Osteoblast (primary cell): ENCODE measurements around the gene FLYWCH1. TPM values are rescaled to one million over a fixed set of nuclear protein-coding genes. Genes with fewer than 3 reads are reported as not detected.

ENCODE experiments used
- DNase-seq: peaks from one replicate; pipeline ENCODE4 v3.0.0; 2011; ENCODE audit warnings: low spot score, mixed read lengths; ENCODE audit not compliant: insufficient read length; ENCODE audit errors: missing footprints
- H2AFZ ChIP-seq: 2 replicates; pipeline ENCODE4 v1.6.0; 2011; ENCODE audit warnings: mild to moderate bottlenecking, low read length
- H3K27ac ChIP-seq: 2 replicates; pipeline ENCODE4 v1.5.1; 2011; ENCODE audit warnings: mild to moderate bottlenecking, low read depth, low read length, moderate library complexity
- H3K27me3 ChIP-seq: 2 replicates; pipeline ENCODE4 v1.6.0; 2012; ENCODE audit warnings: mild to moderate bottlenecking, control low read depth, inconsistent platforms, low read length, moderate library complexity; ENCODE audit not compliant: insufficient read depth
- H3K36me3 ChIP-seq: 2 replicates; pipeline ENCODE4 v1.5.1; 2011; ENCODE audit warnings: mild to moderate bottlenecking, low read length, control low read depth, moderate library complexity; ENCODE audit not compliant: insufficient read depth
- H3K4me1 ChIP-seq: 2 replicates; pipeline ENCODE4 v1.5.1; 2011; ENCODE audit warnings: mild to moderate bottlenecking, low read length, control low read depth, moderate library complexity; ENCODE audit not compliant: insufficient read depth
- H3K4me2 ChIP-seq: 2 replicates; pipeline ENCODE4 v1.6.0; 2011; ENCODE audit warnings: mild to moderate bottlenecking, low read length; ENCODE audit not compliant: insufficient read depth
- H3K4me3 ChIP-seq: fragments of 200-600 bp; sonication (generic); 3 replicates; pipeline ENCODE4 v1.5.1; 2012; ENCODE audit warnings: mild to moderate bottlenecking, low read length, inconsistent platforms; ENCODE audit not compliant: insufficient read depth
- H3K79me2 ChIP-seq: 2 replicates; pipeline ENCODE4 v1.6.0; 2012; ENCODE audit warnings: mild to moderate bottlenecking, low read length, control low read depth, inconsistent platforms; ENCODE audit not compliant: insufficient read depth
- H3K9me3 ChIP-seq: 2 replicates; pipeline ENCODE4 v1.5.1; 2011; ENCODE audit warnings: low read depth, low read length, control low read depth
- H4K20me1 ChIP-seq: 2 replicates; pipeline ENCODE4 v1.6.0; 2012; ENCODE audit warnings: mild to moderate bottlenecking, low read length, control low read depth; ENCODE audit not compliant: insufficient read depth
- total RNA-seq: library from RNA; depleted of rRNA; stranded (reverse); fragments of >200 nt; gene quantifications from 2 replicates; pipeline ENCODE4 v1.2.3, GENCODE V29; 2012
- TF ChIP-seq, protein P1 (sequence below): IDR thresholded peaks from 2 replicates; pipeline ENCODE4 v1.5.1; 2011; ENCODE audit warnings: mild to moderate bottlenecking, low read depth, low read length, moderate library complexity; ENCODE audit errors: extremely low read depth

Gene FLYWCH1
- total RNA-seq, 1 donor: 56.5 TPM

DNA sequence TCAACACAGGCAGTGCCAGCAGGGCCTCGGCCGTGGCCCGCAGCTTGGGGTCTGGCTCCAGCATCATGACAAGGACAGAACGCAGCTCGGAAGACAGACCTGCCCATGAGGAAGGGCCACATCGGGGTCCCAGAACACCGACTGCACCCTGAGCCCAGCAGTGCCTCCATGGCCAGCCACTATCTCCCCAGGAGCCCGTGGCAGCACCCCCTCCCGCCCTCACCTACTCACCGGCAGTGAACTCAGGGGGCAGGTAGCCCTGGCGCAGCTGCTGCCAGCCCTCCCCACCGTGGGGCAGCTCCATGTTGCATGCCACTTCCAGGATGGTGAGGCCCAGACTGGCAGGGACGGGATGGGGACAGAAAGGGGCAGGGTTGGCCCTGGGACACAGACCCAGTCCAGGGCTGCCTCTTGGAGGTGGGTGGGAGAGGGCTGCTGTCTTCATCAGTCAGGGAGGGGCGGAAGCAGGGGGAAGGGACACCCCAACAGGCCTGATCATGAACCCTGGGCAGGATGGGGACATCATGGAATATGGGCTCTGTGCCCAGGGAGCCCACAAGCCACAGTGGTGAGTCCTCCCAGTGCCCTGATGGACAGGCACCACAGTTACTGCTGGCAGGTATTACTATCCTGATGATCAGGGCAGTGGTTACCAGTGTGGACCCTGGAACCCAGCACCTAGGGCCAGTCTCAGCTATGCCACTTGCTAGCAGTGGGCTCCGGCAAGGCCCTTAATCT, 62.8 kb downstream of the FLYWCH1 start:
- H3K27me3 ChIP-seq: no peaks in the 10 kb centered on the region
- no peaks in the 10 kb centered on the region for H3K36me3 ChIP-seq
- H4K20me1 ChIP-seq: peaks cover 12% of the 10 kb centered on the region
- H3K27ac ChIP-seq: no peak overlapping the region
- TF ChIP-seq, protein P1, sequence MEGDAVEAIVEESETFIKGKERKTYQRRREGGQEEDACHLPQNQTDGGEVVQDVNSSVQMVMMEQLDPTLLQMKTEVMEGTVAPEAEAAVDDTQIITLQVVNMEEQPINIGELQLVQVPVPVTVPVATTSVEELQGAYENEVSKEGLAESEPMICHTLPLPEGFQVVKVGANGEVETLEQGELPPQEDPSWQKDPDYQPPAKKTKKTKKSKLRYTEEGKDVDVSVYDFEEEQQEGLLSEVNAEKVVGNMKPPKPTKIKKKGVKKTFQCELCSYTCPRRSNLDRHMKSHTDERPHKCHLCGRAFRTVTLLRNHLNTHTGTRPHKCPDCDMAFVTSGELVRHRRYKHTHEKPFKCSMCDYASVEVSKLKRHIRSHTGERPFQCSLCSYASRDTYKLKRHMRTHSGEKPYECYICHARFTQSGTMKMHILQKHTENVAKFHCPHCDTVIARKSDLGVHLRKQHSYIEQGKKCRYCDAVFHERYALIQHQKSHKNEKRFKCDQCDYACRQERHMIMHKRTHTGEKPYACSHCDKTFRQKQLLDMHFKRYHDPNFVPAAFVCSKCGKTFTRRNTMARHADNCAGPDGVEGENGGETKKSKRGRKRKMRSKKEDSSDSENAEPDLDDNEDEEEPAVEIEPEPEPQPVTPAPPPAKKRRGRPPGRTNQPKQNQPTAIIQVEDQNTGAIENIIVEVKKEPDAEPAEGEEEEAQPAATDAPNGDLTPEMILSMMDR: no peak
- no peaks in the 10 kb centered on the region for H3K9me3 ChIP-seq
- peaks cover 4% of the 10 kb centered on the region for H3K79me2 ChIP-seq
- no peak overlapping the region for H3K4me3 ChIP-seq
- no peak overlapping the region for H3K4me2 ChIP-seq
- H3K4me1 ChIP-seq: peaks cover 7% of the 10 kb centered on the region
- DNase-seq: no peak
- H2AFZ ChIP-seq: no peak overlapping the region

DNA sequence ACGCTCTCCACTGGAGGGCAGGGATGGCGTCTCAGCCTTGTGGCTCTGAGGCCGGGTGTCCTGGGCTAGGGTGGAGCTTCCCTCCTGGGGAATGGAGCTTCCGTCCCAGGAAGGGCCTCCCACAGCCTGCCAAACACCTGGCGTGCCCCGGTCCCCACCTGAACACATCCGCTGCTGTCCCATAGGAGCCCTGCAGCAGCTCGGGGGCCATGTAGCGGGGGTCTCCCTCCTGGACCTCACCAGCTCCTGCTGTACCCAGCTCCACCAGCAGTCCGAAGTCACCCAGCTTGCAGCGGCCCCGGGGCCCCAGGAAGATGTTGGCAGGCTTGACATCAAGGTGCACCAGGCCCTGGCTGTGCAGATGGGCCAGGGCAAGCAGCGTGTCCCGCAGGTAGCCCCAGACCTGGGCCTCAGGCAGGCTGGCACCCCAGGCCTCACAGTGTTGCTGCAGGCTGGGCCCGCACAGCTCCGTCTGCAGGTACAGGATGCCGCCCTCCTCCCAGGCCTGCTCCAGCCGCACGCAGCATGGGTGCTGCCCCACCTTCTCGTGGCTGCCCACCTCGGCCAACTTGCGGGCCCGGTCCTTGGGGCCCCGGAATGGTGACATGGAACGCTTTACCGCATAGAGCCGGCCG, 63.5 kb downstream of the FLYWCH1 start:
- H3K79me2 ChIP-seq: peaks cover 10% of the 10 kb centered on the region
- no peak overlapping the region for H3K4me3 ChIP-seq
- H3K27me3 ChIP-seq: no peaks in the 10 kb centered on the region
- H3K36me3 ChIP-seq: no peaks in the 10 kb centered on the region
- no peak for DNase-seq
- H2AFZ ChIP-seq: no peak overlapping the region
- TF ChIP-seq, protein P1: no peak
- H3K27ac ChIP-seq: no peak overlapping the region
- no peak overlapping the region for H3K4me2 ChIP-seq
- peaks cover 12% of the 10 kb centered on the region for H4K20me1 ChIP-seq
- H3K9me3 ChIP-seq: no peaks in the 10 kb centered on the region
- H3K4me1 ChIP-seq: peaks cover 7% of the 10 kb centered on the region

DNA sequence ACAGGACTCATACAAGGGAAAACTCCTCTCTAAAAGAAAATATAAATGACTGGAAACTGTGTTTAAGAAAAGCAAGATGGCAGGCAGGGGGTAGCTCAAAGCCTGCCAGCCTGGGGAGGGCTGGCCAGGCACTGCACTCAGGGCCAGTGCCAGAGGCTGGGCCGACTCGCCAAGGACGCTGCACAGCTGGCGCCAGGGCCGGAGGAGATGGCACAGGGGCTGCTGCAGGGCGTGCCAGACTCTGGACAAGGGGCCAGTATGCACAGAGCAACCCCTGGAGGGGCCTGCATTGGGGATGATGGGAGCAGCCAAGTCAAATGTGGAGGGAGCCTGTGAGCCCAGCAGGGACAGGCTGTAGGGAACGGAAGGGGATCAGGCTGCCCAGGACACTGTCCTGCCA, 64.5 kb downstream of the FLYWCH1 start:
- no peaks in the 10 kb centered on the region for H3K36me3 ChIP-seq
- no peaks in the 10 kb centered on the region for H3K27me3 ChIP-seq
- H3K9me3 ChIP-seq: no peaks in the 10 kb centered on the region
- H3K79me2 ChIP-seq: peaks cover 8% of the 10 kb centered on the region
- no peak overlapping the region for H2AFZ ChIP-seq
- TF ChIP-seq, protein P1: no peak
- H4K20me1 ChIP-seq: peaks cover 4% of the 10 kb centered on the region
- no peak overlapping the region for H3K4me3 ChIP-seq
- DNase-seq: no peak
- H3K27ac ChIP-seq: no peak overlapping the region
- peaks cover 11% of the 10 kb centered on the region for H3K4me1 ChIP-seq
- no peak overlapping the region for H3K4me2 ChIP-seq

DNA sequence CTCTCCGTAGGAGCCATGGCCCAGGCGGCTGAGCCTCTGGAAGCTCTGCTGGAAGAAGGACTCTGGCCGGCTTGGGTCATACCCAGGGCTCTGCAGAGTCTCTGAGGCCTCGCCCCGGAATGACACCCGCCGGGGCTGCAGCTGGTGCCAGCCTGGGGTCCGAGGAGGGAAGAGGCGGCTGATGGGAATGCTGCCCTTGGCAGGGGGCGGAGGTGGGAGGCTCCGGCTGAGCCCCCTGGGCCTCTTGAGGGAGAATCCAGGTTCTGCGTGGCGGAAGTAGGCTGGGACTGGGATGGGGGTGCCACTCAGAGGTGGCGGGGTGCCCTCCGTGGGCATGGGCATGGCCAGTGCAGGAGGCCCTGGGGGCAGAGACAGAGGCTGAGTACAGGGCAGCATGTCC, 64.9 kb downstream of the FLYWCH1 start:
- peaks cover 4% of the 10 kb centered on the region for H4K20me1 ChIP-seq
- TF ChIP-seq, protein P1: no peak
- no peaks in the 10 kb centered on the region for H3K9me3 ChIP-seq
- DNase-seq: no peak
- no peak overlapping the region for H3K27ac ChIP-seq
- H3K4me1 ChIP-seq: peaks cover 11% of the 10 kb centered on the region
- no peak overlapping the region for H2AFZ ChIP-seq
- H3K36me3 ChIP-seq: no peaks in the 10 kb centered on the region
- H3K27me3 ChIP-seq: no peaks in the 10 kb centered on the region
- peaks cover 8% of the 10 kb centered on the region for H3K79me2 ChIP-seq
- no peak overlapping the region for H3K4me2 ChIP-seq
- H3K4me3 ChIP-seq: no peak overlapping the region
